Mucosa of rectum (tissue), 2 donors: Measurements from ENCODE around the gene HS3ST4.
"Not testable (repeated sequence)": the region's sequence is repeated elsewhere in the genome, so short reads cannot be mapped to it uniquely, and the experiment has no call there.

Experiments used
- H3K27ac ChIP-seq, 2 donors: one replicate each; pipeline ENCODE4 v1.7.0; 2013; ENCODE audit warnings: inconsistent platforms in 2 of 2, low read depth in 2 of 2, low read length in 2 of 2
- H3K27me3 ChIP-seq, 2 donors: one replicate each; pipeline ENCODE4 v1.7.0; 2013; ENCODE audit warnings: low read length in 2 of 2; ENCODE audit not compliant: control insufficient read depth in 2 of 2, insufficient read depth in 2 of 2
- H3K36me3 ChIP-seq, 2 donors: one replicate each; pipeline ENCODE4 v1.7.0; 2013; ENCODE audit warnings: low read length in 2 of 2; ENCODE audit not compliant: control insufficient read depth in 2 of 2, insufficient read depth in 2 of 2
- H3K4me1 ChIP-seq, 2 donors: one replicate each; pipeline ENCODE4 v1.7.0; 2013; ENCODE audit warnings: low read length in 2 of 2, mild to moderate bottlenecking in 1 of 2; ENCODE audit not compliant: control insufficient read depth in 2 of 2, insufficient read depth in 2 of 2
- H3K4me3 ChIP-seq, 2 donors: one replicate each; pipeline ENCODE4 v1.7.0; 2013; ENCODE audit warnings: low read length in 2 of 2
- H3K9ac ChIP-seq, 2 donors: one replicate each; pipeline ENCODE4 v1.7.0; 2013; ENCODE audit warnings: low read length in 2 of 2, low read depth in 1 of 2, mild to moderate bottlenecking in 1 of 2
- H3K9me3 ChIP-seq, 2 donors: one replicate each; pipeline ENCODE4 v1.7.0; 2013; ENCODE audit warnings: low read length in 2 of 2; ENCODE audit not compliant: control insufficient read depth in 2 of 2
- donor health status: healthy.
- donor health status: Normal muscosa, but diverticular disease.

The HS3ST4 gene

GRCh38 chr16:26016989-26017388 is 325.2 kb downstream of the HS3ST4 start:
- Histone ChIP-seq H3K9me3 (no peaks in the 10 kb centered on the region), H3K27me3 (no peaks in the 10 kb centered on the region)

GRCh38 chr16:26019381-26020242 is 327.9 kb downstream of the HS3ST4 start:
- Histone ChIP-seq H3K9ac (no peak overlapping the region), H3K4me1 (no peaks in the 10 kb centered on the region), H3K27me3 (no peaks in the 10 kb centered on the region), H3K4me3 (no peak overlapping the region), H3K36me3 (no peaks in the 10 kb centered on the region), H3K9me3 (no peaks in the 10 kb centered on the region), H3K27ac (no peak overlapping the region)

More at GRCh38 chr16:26016989-26017388, 325.2 kb downstream of the HS3ST4 start:
- H3K36me3 ChIP-seq = no peaks in the 10 kb centered on the region
- H3K27ac ChIP-seq = no peak overlapping the region
- no peak overlapping the region for H3K4me3 ChIP-seq
- H3K9ac ChIP-seq = no peak overlapping the region
- no peaks in the 10 kb centered on the region for H3K4me1 ChIP-seq

GRCh38 chr16:26026709-26027450 is 335.1 kb downstream of the HS3ST4 start:
- Histone ChIP-seq H3K36me3 (no peaks in the 10 kb centered on the region), H3K4me3 (no peak overlapping the region), H3K27ac (no peak overlapping the region)

GRCh38 chr16:26031286-26031685 is 339.5 kb downstream of the HS3ST4 start:
- Histone ChIP-seq H3K27me3 (no peaks in the 10 kb centered on the region), H3K36me3 (no peaks in the 10 kb centered on the region), H3K4me3 (no peak overlapping the region), H3K27ac (no peak overlapping the region), H3K9me3 (no peaks in the 10 kb centered on the region), H3K9ac (no peak overlapping the region), H3K4me1 (no peaks in the 10 kb centered on the region)

More at GRCh38 chr16:26026709-26027450, 335.1 kb downstream of the HS3ST4 start:
- Histone ChIP-seq H3K4me1 (no peaks in the 10 kb centered on the region), H3K9me3 (no peaks in the 10 kb centered on the region), H3K27me3 (no peaks in the 10 kb centered on the region), H3K9ac (no peak overlapping the region)

DNA sequence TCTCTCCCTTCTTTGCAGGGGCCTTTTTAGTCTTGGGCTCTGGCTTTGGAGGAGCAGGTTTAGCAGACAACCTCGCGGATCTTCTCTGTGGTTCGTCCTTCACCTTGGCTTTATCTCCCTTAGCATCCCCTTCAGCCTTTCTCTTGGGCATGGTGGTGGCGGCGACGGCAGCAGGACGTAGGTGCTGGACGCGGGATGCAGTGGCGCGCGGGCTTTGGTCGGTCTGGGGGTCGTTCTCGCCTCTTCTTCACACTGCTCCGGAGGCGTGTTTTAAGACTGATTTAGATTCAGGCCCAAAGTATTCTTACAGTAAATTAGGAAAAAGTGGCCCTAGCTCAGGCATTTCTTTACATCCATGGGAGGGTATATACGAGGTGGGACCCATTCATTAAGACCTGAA is 340.9 kb downstream of the HS3ST4 start:
- H3K27me3 ChIP-seq, H3K4me1 ChIP-seq, H3K27ac ChIP-seq: not testable (repeated sequence)

GRCh38 chr16:26041952-26042668 is 350.4 kb downstream of the HS3ST4 start:
- Histone ChIP-seq H3K9ac (no peak overlapping the region), H3K27ac (no peak overlapping the region), H3K27me3 (no peaks in the 10 kb centered on the region), H3K4me1 (no peaks in the 10 kb centered on the region), H3K9me3 (no peaks in the 10 kb centered on the region), H3K36me3 (no peaks in the 10 kb centered on the region), H3K4me3 (no peak overlapping the region)

More for the DNA sequence above, 340.9 kb downstream of the HS3ST4 start:
- H3K9ac ChIP-seq, H3K4me3 ChIP-seq, H3K36me3 ChIP-seq, H3K9me3 ChIP-seq: not testable (repeated sequence)

GRCh38 chr16:26050472-26050871 is 358.7 kb downstream of the HS3ST4 start:
- H3K4me1 ChIP-seq = no peaks in the 10 kb centered on the region
- H3K27me3 ChIP-seq = no peaks in the 10 kb centered on the region
- no peaks in the 10 kb centered on the region for H3K36me3 ChIP-seq
- H3K4me3 ChIP-seq = no peak overlapping the region
- H3K9ac ChIP-seq = no peak overlapping the region
- no peak overlapping the region for H3K27ac ChIP-seq
- no peaks in the 10 kb centered on the region for H3K9me3 ChIP-seq

DNA sequence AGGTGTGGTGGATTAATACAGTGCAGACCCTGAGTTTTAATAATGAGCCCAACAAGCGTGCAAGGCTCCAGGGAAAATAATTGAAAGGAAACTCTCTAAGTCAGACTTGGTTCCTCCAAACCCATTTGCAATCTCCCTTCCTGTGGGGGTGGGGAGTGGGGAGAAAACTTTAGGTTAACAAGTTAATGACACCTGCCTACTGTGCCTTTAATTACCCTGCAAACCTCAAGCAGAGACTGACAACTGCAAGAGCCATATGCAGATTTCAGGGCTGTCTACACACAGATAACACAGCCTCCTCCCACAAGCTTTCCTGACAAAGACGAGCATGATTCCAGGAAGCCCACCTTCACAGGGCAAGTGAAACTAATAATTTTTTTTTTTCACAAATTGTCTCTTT is 359.3 kb downstream of the HS3ST4 start:
- Histone ChIP-seq H3K27me3 (no peaks in the 10 kb centered on the region), H3K9ac (no peak overlapping the region), H3K9me3 (no peaks in the 10 kb centered on the region), H3K27ac (no peak overlapping the region), H3K4me3 (no peak overlapping the region), H3K4me1 (no peaks in the 10 kb centered on the region), H3K36me3 (no peaks in the 10 kb centered on the region)

- H3K36me3 ChIP-seq = no peaks in the 10 kb centered on the region
- no peak overlapping the region for H3K9ac ChIP-seq
- H3K4me3 ChIP-seq = no peak overlapping the region
- H3K9me3 ChIP-seq = no peaks in the 10 kb centered on the region
- H3K4me1 ChIP-seq = no peaks in the 10 kb centered on the region
- H3K27me3 ChIP-seq = no peaks in the 10 kb centered on the region
- no peak overlapping the region for H3K27ac ChIP-seq
These were observed 362.1 kb downstream of the HS3ST4 start for GRCh38 chr16:26053889-26054288.

DNA sequence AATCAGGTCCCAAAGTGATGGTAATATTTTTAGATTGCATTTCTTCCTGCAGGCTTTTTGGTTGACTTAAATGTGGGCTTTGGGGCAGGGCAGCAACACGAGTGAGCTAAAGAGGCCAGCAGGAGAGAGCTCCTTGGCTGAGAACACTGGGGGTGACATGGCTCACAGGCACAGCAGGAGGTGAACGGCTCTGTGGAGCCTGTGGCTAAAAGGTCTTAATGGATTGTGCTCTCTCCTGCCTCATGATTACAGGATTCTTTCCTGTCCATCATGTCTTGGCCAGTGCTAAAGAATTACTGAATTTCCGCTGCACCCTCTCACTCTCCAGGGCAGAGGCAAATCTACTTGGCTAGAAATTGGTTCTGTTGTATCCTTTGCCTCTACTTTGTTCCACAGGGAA is 366.6 kb downstream of the HS3ST4 start:
- Histone ChIP-seq H3K9ac (no peak overlapping the region), H3K27me3 (no peaks in the 10 kb centered on the region), H3K4me1 (no peaks in the 10 kb centered on the region), H3K4me3 (no peak overlapping the region), H3K27ac (no peak overlapping the region), H3K9me3 (no peaks in the 10 kb centered on the region), H3K36me3 (no peaks in the 10 kb centered on the region)
